BJ (cell line): ENCODE results near the gene COL5A1. TPM values are rescaled to one million over a fixed set of nuclear protein-coding genes. Genes with fewer than 3 reads are reported as not detected.

Experiments
- CTCF ChIA-PET: fragments of 350-600 bp; formaldehyde crosslinking; extraction: SDS; loops from one replicate; lab custom pipeline; 2021; ENCODE audit warnings: antibody characterized with exemption, inconsistent platforms; lab: Yijun Ruan, JAX
- POLR2A ChIA-PET: fragments of 300-600 bp; sonication (Branson Sonifier 250); formaldehyde crosslinking; extraction: SDS; loops from one replicate; lab custom pipeline; 2021; ENCODE audit warnings: antibody characterized with exemption; lab: Charles Lee
- DNase-seq: peaks from one replicate; pipeline ENCODE4 v3.0.0-alpha.2; 2011; ENCODE audit warnings: low read depth
- H3K27me3 ChIP-seq: 2 replicates; pipeline ENCODE4 v1.6.0; 2011; ENCODE audit warnings: low read length; ENCODE audit not compliant: control insufficient read depth, insufficient read depth
- H3K36me3 ChIP-seq: 2 replicates; pipeline ENCODE4 v1.5.1; 2011; ENCODE audit warnings: low read length; ENCODE audit not compliant: control insufficient read depth, insufficient read depth
- H3K4me3 ChIP-seq: 2 replicates; pipeline ENCODE4 v1.5.1; 2011; ENCODE audit warnings: low read depth, mild to moderate bottlenecking, control low read depth, low read length
- polyA plus RNA-seq: library from polyadenylated mRNA; depleted of rRNA; stranded (reverse); fragments of >200 nt; gene quantifications from 2 replicates; pipeline ENCODE4 v1.2.3, GENCODE V29; 2011
- TF ChIP-seq, protein P1 (sequence below): IDR thresholded peaks from 2 replicates; pipeline ENCODE4 v1.5.1; 2011; ENCODE audit warnings: low read depth, mild to moderate bottlenecking, control low read depth, inconsistent platforms, low read length, moderate library complexity; ENCODE audit not compliant: insufficient read depth

COL5A1 gene
- polyA plus RNA-seq, 1 experiment, result 251 TPM

GRCh38 chr9:134752471-134753168 is 111.0 kb downstream of the COL5A1 start:
- Histone ChIP-seq H3K36me3 (peaks cover 65% of the 10 kb centered on the region), H3K4me3 (no peak overlapping the region), H3K27me3 (no peaks in the 10 kb centered on the region)
- ChIA-PET CTCF (interaction anchor here (1.0 kb wide), 1 partner anchor 303 kb away, joined by 4 read pairs; no protein-coding TSS in a partner anchor), POLR2A (no interaction called here)
- TF ChIP-seq, protein P1, sequence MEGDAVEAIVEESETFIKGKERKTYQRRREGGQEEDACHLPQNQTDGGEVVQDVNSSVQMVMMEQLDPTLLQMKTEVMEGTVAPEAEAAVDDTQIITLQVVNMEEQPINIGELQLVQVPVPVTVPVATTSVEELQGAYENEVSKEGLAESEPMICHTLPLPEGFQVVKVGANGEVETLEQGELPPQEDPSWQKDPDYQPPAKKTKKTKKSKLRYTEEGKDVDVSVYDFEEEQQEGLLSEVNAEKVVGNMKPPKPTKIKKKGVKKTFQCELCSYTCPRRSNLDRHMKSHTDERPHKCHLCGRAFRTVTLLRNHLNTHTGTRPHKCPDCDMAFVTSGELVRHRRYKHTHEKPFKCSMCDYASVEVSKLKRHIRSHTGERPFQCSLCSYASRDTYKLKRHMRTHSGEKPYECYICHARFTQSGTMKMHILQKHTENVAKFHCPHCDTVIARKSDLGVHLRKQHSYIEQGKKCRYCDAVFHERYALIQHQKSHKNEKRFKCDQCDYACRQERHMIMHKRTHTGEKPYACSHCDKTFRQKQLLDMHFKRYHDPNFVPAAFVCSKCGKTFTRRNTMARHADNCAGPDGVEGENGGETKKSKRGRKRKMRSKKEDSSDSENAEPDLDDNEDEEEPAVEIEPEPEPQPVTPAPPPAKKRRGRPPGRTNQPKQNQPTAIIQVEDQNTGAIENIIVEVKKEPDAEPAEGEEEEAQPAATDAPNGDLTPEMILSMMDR, result no peak
- no peak for DNase-seq

GRCh38 chr9:134753191-134753590 is 111.6 kb downstream of the COL5A1 start:
- POLR2A ChIA-PET, result no interaction called here
- Histone ChIP-seq H3K27me3 (no peaks in the 10 kb centered on the region), H3K36me3 (peaks cover 63% of the 10 kb centered on the region), H3K4me3 (no peak overlapping the region)
- DNase-seq, result no peak
- CTCF ChIA-PET, result interaction anchor here (1.0 to 1.4 kb wide), 2 partner anchors 15 to 304 kb away, joined by 3 to 4 read pairs; no protein-coding TSS in a partner anchor
- TF ChIP-seq, protein P1, result no peak

DNA sequence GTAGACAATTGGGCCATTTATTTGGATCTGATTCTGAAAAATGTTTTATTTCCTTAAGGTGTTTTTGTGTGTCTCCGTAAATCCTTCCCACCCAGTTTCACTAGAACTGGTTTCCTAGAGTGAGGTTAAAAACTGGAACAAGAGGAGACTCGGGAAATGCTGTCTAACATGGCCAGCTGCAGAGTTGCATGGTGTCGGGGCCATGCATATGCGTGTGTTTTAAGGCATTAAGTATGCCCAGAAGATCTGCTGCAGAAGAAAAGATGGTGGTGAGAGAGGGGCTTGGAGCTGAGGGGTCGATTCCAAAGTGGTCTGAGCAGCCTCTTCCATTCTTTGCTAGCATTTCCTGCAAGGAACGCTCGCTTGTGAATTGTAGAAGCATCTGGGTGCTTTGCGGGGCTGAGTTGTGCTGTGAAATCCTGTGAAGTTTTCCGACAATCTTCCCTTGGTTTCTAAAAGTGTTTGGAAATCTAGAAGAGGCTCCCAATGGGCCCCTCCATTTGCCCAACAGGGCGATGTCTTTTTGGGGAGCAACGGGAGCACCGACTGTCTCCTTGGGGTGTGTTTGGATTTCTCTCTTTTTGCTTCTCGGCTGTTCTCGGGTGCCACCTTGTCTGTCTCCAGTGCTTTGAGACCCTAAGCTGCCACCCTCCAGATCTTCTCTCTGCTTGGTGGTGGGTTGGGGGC is 113.8 kb downstream of the COL5A1 start:
- TF ChIP-seq, protein P1, result no peak
- peaks cover 63% of the 10 kb centered on the region for H3K36me3 ChIP-seq
- POLR2A ChIA-PET, result no interaction called here
- H3K4me3 ChIP-seq, result no peak overlapping the region
- no peak for DNase-seq
- no peaks in the 10 kb centered on the region for H3K27me3 ChIP-seq
- CTCF ChIA-PET, result no interaction called here

DNA sequence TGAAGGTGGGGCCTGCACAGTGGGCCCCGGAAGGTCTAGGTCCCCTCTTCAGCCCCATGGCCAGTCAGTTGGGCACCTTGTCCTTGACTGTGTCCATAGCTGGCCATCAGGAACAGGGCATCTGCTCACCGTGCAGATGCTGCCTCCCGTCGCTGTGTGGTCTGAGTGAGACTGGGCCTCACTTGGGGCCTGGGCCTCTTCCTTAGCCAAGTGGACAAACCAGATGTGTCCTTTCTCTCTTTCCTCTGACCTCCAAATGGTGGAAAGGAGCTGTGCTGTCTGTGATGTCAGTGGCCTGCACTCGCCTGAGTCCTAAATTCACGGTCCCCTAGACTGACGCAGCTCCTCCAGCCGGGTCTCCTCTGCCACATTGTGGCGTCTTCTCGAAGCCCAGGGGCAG is 114.5 kb downstream of the COL5A1 start:
- POLR2A ChIA-PET, result no interaction called here
- DNase-seq, result no peak
- TF ChIP-seq, protein P1, result no peak
- peaks cover 65% of the 10 kb centered on the region for H3K36me3 ChIP-seq
- CTCF ChIA-PET, result no interaction called here
- H3K4me3 ChIP-seq, result no peak overlapping the region
- no peaks in the 10 kb centered on the region for H3K27me3 ChIP-seq

GRCh38 chr9:134757216-134757975 is 115.8 kb downstream of the COL5A1 start:
- H3K4me3 ChIP-seq, result no peak overlapping the region
- H3K36me3 ChIP-seq, result peaks cover 69% of the 10 kb centered on the region
- no peak for DNase-seq
- CTCF ChIA-PET, result no interaction called here
- H3K27me3 ChIP-seq, result no peaks in the 10 kb centered on the region
- TF ChIP-seq, protein P1, result no peak
- POLR2A ChIA-PET, result no interaction called here
